ENCODE results near the gene DISC1.

Gene DISC1

GRCh38 chr1:231921646-231922345, 295.2 kb downstream of the DISC1 start:
- DNase-seq: no peak

GRCh38 chr1:231923491-231924041, 297.0 kb downstream of the DISC1 start:
- DNase-seq: peak in 12 of 56 donors; percentile 6 to 59 (median 26)

- DNase-seq: peak in 4 of 56 donors; percentile 10 to 39 (median 19)
Observed at GRCh38 chr1:231924180-231924579, 297.6 kb downstream of the DISC1 start.

GRCh38 chr1:231925864-231926263, 299.3 kb downstream of the DISC1 start:
- DNase-seq: no peak

GRCh38 chr1:231926340-231926739, 299.8 kb downstream of the DISC1 start:
- no peak for DNase-seq

DNA sequence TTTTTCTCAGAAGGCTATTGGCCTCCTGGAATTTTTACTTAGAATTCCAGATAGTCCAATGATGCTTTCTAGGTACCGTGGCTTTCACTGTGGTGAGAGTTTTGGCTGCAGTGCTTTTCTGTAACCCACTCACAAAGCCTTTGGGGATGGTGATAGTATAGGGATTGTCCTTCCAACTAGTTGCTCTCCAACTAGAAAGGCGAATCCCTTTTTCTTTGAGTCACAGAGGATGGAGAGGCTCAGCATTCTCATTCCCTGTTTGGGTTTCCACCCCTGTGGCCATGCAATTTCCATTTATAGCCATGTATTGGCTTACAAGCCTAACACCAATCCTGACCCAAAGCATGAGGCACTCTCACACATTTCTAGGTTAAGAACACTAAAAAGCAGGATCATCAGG, 300.3 kb downstream of the DISC1 start:
- DNase-seq: no peak

- DNase-seq: no peak
Observed at GRCh38 chr1:231927431-231927830, 300.8 kb downstream of the DISC1 start.

GRCh38 chr1:231929311-231929710, 302.7 kb downstream of the DISC1 start:
- peak in 2 of 56 donors; percentile 13 to 17 for DNase-seq

DNA sequence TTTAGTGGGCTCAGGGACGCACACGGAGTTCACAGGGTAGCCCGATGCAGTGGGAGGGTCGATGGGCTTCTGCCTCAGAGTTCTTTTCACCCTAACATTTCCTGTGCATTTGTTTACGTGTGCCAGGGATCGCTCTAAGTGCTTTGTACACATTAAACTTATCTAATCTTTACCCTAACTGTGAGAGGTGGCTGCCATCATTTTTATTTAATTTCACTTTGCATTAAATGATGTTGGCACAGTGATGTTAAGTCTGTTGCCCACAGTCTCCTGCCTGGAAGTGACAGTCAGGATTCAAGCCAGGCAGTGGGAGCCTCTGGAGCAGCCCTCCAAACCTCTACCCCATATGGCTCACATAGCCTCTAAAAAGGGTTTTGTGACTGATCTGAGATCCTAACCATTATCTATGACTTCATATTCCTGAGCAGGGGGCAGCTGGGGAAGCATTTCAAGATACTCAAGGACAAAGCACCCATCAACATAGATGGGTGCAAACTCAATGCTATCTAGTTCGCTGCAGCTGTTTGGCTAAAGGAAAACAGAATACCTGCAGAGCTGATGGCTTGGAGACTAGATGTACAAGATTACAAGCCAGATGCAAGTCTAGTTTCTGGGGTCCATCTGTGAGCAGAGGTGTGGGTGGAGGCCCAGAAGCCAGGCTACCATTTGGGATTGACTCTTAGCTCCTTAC, 303.8 kb downstream of the DISC1 start:
- DNase-seq: no peak

- no peak for DNase-seq
Observed at GRCh38 chr1:231931146-231931545, 304.6 kb downstream of the DISC1 start.

- DNase-seq: no peak
Observed at GRCh38 chr1:231931846-231932454, 305.4 kb downstream of the DISC1 start.

- no peak for DNase-seq
Observed at GRCh38 chr1:231933711-231934626, 307.4 kb downstream of the DISC1 start.

DNA sequence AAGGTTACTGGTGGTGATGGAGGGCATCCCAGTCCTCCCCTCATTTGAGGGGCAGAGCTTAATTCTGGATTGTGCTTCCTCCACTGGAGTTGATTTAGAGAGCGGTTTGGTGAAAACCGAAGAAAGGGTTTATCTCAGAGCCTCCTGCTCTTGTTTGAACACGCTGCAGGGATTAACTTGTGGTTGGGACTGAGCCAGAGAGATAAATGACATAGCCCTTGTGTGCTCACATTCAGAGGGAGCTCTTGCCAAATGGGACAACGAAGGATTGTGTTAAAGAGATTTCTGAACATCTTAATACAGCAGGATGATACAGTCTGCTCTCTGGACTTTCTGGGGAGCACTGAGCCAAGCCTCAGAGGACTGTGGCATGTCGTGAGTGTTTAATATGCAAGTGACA, 308.2 kb downstream of the DISC1 start:
- DNase-seq: peak in 1 of 56 donors; percentile 18

DNA sequence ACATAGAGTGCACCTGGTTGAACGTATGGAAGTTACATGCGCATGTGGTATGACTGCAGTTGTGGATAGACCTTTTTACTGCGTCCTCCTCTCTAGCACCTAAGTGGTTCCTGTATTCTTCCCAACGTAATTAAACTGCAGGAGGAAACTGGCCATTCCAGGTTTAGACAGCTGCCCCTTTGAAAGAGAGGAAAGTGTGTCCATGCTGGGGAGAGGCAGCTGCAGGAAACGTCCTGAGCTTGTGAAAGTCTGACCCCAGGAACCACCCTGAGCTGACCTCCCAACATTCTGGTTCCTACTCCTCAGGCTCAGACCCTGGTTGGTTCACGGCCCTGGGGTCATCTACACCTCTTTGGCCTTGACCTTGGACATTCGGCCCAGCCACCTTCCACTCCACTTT, 309.3 kb downstream of the DISC1 start:
- DNase-seq: no peak

DNA sequence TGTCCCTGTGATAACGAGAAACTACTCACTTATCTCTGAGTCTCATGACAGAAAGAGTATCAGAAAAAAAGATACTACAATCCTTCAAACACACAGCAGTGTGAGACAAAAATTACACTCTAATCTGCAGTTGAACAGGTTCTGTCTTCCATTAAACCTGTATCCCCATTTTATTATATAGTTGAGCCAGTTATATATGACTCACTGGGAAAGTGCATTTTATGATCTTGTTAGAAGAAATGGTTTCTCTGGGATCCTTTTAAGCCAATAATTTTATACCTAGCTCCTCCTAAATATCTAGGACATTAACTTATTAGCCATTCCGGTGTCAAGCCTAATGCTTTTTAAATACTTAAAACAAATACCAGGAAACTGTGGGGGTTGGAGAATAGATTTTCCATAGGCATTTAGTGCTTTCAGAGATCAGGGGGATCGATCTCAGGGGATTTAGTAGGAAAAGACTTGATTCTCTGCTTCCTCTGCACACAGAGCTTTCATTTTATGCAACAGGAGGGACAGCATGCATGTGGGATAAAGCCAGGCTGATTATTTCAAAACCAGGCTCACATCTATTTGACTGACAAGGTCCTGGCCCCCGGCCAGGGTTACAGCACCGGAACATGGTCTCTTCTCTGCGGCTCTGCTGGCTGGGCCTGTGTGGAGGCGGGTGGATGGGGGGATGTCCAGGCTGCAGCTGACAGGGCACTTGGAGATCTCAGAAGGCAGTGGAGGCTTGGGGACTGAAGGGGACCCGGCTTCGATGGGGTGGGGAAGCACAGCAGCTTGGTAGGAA, 310.6 kb downstream of the DISC1 start:
- peak in 6 of 56 donors; percentile 18 to 63 (median 34) for DNase-seq

GRCh38 chr1:231938211-231938610, 311.6 kb downstream of the DISC1 start:
- no peak for DNase-seq

GRCh38 chr1:231938711-231939110, 312.1 kb downstream of the DISC1 start:
- DNase-seq: no peak

GRCh38 chr1:231939118-231939517, 312.5 kb downstream of the DISC1 start:
- DNase-seq: no peak

DNA sequence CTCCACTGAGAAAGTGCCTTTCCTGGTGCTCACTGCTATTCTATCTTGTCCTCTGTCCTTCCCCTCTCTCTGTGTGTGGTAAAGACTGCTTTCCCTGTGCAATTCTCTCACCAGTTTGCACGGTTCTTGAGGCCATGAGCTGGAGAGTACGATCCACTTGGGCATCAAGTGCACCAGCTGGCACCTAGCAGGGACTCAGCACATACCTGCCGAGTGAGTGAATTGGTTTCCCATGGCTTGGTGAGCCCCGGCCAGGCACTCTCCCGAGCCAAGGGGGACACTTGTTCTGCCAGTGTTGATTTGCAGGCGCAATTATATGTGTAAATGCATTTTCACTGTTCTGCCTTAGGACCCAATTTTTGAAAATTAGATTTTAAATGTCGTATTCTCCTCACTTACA, 313.5 kb downstream of the DISC1 start:
- DNase-seq: no peak

- no peak for DNase-seq
Observed at GRCh38 chr1:231940701-231941100, 314.1 kb downstream of the DISC1 start.
